Left lung (tissue), 10 donors: ENCODE data around the gene TRIM14. TPM values are rescaled to one million over a fixed set of nuclear protein-coding genes. Genes with fewer than 3 reads are reported as not detected.

Experiments
- ATAC-seq: fragments of 200-7000 bp; cut with Tn5 transposase; one replicate; pipeline ENCODE4 v1.9.1; 2020; ENCODE audit warnings: moderate library complexity
- DNase-seq, 4 donors: peaks; one replicate each; pipeline ENCODE4 v3.0.0-alpha.2; 2013 to 2020
- H3K27ac ChIP-seq, 2 donors: fragments of 200-600 bp; sonication (generic) in 1 of 2; one replicate each; pipeline versions ENCODE4 v1.5.0 to v1.8.0; 2020 to 2021
- H3K27me3 ChIP-seq, 2 donors: fragments of 200-600 bp; sonication (generic) in 1 of 2; one replicate each; pipeline versions ENCODE4 v1.5.0 to v1.8.0; 2020 to 2021
- H3K36me3 ChIP-seq, 2 donors: fragments of 200-600 bp; sonication (generic) in 1 of 2; one replicate each; pipeline versions ENCODE4 v1.5.0 to v1.8.0; 2020 to 2021
- H3K4me1 ChIP-seq, 2 donors: fragments of 200-600 bp; one replicate each; pipeline ENCODE4 v1.8.0; 2021
- H3K4me3 ChIP-seq, 2 donors: fragments of 200-600 bp; sonication (generic) in 1 of 2; one replicate each; pipeline versions ENCODE4 v1.5.0 to v1.8.0; 2020 to 2021; ENCODE audit warnings: mild to moderate bottlenecking in 1 of 2
- H3K9me3 ChIP-seq, 2 donors: fragments of 200-600 bp; sonication (generic) in 1 of 2; one replicate each; pipeline versions ENCODE4 v1.5.0 to v1.8.0; 2020 to 2021
- intact Hi-C, 2 donors: fragments of 100-400 bp; cut with DNase I; formaldehyde crosslinking; loops; one replicate each; pipeline versions ENCODE4 v1.11.2 to v1.14.2; 2022
- polyA plus RNA-seq, 6 donors: library from polyadenylated mRNA; unstranded; fragments of 120-200 nt; gene quantifications; one replicate each; pipeline ENCODE4 v1.2.1, GENCODE V29; 2013; ENCODE audit not compliant: insufficient read length in 6 of 6
- total RNA-seq, 2 donors: library from RNA; stranded (reverse); fragmentation: NEBNext Ultra II Directional; extraction: Animal tissue kit (Norgen Biotek cat#: 25700); gene quantifications; one replicate each; pipeline ENCODE4 v1.2.1, GENCODE V29; 2021
- TF ChIP-seq, protein P1 (sequence below), 2 donors: fragments of 200-600 bp; sonication (generic) in 1 of 2; IDR thresholded peaks; one replicate each; pipeline versions ENCODE4 v1.5.0 to v1.8.0; 2021; ENCODE audit warnings: antibody characterized with exemption in 2 of 2
- donor health status: DM: no; HTN: yes; CAD: no.
- donor health status: DM: no; HTN: no; CAD: no.

The TRIM14 gene
- total and polyA plus RNA-seq, 8 donors: 9.0 to 37.2 (median 10.4) TPM

DNA sequence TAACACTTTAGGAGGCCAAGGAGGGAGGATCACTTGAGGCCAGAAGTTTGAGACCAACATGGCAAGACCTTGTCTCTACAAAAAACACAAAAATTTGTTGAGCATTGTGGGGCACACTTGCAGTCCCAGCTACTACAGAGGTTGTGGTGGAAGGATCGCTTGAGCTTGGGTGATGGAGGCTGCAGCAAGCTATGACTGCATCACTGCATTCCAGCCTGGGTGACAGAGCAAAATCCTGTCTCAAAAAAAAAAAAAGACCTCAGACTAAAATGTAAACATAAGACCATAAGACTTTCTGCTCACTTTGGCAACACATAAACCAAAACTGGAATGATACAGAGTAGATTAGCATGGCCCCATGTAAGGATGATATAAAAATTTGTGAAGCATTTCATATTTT, 87.1 kb downstream of the TRIM14 start:
- no peak for ATAC-seq
- intact Hi-C loops: loop anchor here in 1 of 2 donors (5.0 kb wide), 1 partner anchor 110 kb away; the partner anchor contains the start of gene TRMO

DNA sequence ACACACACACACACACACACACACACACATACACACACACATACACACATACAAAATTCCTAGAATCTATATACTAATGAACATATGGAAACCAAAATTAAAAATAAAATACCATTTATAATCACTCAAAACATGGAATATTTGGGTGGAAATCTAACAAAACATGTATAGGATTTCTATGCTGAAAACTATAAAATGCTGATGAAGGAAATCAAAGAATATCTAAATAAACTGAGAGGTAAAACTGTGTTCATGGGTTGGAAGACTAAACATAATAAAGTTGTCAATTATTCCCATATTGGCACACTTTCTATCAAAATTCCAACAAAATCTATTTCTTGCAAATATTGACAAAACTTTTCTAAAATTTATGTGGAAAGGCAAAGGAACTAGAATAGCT, 87.9 kb downstream of the TRIM14 start:
- Histone ChIP-seq H3K27me3 (no peaks in the 10 kb centered on the region), H3K4me1 (peaks cover 0 to 8% of the 10 kb centered on the region in 2 donors), H3K4me3 (no peak overlapping the region), H3K27ac (no peak overlapping the region), H3K9me3 (no peaks in the 10 kb centered on the region), H3K36me3 (no peaks in the 10 kb centered on the region)
- intact Hi-C loops: loop anchor here in 1 of 2 donors (5.0 kb wide), 1 partner anchor 109 kb away; the partner anchor contains the start of gene TRMO
- ATAC-seq: no peak
- DNase-seq: no peak
- TF ChIP-seq, protein P1, sequence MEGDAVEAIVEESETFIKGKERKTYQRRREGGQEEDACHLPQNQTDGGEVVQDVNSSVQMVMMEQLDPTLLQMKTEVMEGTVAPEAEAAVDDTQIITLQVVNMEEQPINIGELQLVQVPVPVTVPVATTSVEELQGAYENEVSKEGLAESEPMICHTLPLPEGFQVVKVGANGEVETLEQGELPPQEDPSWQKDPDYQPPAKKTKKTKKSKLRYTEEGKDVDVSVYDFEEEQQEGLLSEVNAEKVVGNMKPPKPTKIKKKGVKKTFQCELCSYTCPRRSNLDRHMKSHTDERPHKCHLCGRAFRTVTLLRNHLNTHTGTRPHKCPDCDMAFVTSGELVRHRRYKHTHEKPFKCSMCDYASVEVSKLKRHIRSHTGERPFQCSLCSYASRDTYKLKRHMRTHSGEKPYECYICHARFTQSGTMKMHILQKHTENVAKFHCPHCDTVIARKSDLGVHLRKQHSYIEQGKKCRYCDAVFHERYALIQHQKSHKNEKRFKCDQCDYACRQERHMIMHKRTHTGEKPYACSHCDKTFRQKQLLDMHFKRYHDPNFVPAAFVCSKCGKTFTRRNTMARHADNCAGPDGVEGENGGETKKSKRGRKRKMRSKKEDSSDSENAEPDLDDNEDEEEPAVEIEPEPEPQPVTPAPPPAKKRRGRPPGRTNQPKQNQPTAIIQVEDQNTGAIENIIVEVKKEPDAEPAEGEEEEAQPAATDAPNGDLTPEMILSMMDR (IDR thresholded peaks at IDR 0.05): no peak

More for the DNA sequence above, 87.1 kb downstream of the TRIM14 start:
- Histone ChIP-seq H3K27me3 (no peaks in the 10 kb centered on the region), H3K27ac (no peak overlapping the region), H3K4me1 (peaks cover 0 to 8% of the 10 kb centered on the region in 2 donors), H3K9me3 (no peaks in the 10 kb centered on the region), H3K4me3 (no peak overlapping the region), H3K36me3 (no peaks in the 10 kb centered on the region)
- TF ChIP-seq, protein P1 (IDR thresholded peaks at IDR 0.05): no peak
- no peak for DNase-seq

DNA sequence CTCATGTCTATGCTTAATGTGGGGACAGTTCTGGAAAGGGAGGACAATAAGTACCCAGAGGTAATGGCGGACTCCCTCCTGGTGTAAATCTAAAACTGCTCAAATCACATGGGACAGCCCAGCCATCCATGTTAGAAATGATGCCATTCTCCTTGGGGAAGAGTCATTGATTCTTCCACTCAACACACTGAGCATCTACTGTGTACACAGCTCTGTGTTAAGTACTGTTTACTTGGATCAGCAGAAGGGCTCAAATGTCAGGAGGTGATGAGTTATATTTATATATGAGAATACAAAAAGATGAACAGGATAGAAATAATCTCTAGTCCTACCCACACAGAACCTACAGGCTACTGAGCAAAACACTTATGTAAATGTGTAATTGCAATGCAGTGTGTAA, 94.3 kb downstream of the TRIM14 start:
- Histone ChIP-seq H3K4me3 (no peak overlapping the region), H3K36me3 (peaks cover 0 to 23% of the 10 kb centered on the region in 2 donors), H3K27ac (no peak overlapping the region), H3K4me1 (no peaks in the 10 kb centered on the region), H3K27me3 (no peaks in the 10 kb centered on the region), H3K9me3 (no peaks in the 10 kb centered on the region)
- TF ChIP-seq, protein P1 (IDR thresholded peaks at IDR 0.05): no peak
- ATAC-seq: no peak
- DNase-seq: no peak
- intact Hi-C loops: no loop called here

DNA sequence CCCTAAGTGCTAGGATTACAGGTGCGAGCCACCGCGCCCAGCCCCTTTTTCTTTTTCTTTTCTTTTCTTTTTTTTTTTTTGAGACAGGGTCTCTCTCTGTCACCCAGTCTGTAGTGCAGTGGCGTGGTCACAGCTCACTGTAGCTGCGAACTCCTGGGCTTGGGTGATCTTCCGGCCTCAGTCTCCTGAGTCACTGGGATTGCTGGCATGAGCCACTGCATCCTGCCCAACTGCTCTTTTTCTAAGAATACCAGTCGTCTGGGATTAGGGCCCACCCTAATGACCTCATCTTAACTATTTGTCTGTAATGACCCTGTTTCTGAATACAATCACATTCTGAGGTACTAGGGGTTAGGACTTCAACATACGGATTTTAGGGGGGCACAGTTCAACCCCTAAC, 96.6 kb downstream of the TRIM14 start:
- DNase-seq (no peak), ATAC-seq (no peak)
- TF ChIP-seq, protein P1 (IDR thresholded peaks at IDR 0.05): no peak
- intact Hi-C loops: no loop called here
- Histone ChIP-seq H3K9me3 (no peaks in the 10 kb centered on the region), H3K27me3 (no peaks in the 10 kb centered on the region), H3K4me1 (no peaks in the 10 kb centered on the region), H3K4me3 (no peak overlapping the region), H3K27ac (no peak overlapping the region), H3K36me3 (peaks cover 0 to 45% of the 10 kb centered on the region in 2 donors)

DNA sequence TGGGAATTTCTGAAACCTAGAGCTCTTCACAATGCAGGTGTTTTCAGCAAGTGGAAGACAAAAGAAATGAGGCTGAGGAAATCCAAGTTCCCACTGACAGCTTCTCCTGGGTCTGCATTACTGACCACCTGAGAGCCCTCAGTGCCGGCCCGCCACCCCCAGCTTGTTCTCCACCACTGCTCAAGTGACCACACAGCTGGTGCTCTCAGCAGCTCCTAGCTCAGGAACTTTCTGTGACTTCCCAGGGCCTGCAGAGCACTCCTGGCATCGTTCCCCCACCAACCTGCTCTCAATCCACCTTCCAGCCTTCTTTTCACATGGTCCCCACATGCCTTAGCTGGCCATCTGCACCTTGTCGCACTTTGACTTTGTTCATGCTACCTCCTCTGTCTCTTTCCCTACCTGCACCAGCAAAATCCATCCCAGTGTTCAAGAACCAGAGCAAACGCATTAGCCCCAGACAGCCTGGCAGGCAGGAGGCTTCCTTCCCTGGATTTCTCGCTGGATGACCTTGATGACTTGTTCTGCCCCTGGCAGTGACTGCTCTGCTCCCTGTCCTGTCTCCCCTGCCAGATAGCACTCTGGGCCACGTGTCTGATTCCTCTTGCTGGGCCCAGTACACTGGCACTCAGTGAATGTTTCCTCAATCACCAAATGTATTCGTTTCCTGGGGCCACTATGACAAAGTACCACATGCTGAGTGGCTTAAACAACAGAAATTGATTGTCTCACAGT, 97.5 kb downstream of the TRIM14 start:
- no peak overlapping the region for H3K4me3 ChIP-seq
- peaks cover 0 to 55% of the 10 kb centered on the region in 2 donors for H3K36me3 ChIP-seq
- TF ChIP-seq, protein P1 (IDR thresholded peaks at IDR 0.05): no peak
- no peaks in the 10 kb centered on the region for H3K4me1 ChIP-seq
- no peak for DNase-seq
- no peaks in the 10 kb centered on the region for H3K9me3 ChIP-seq
- no peak for ATAC-seq
- intact Hi-C loops: no loop called here
- no peak overlapping the region for H3K27ac ChIP-seq
- H3K27me3 ChIP-seq: no peaks in the 10 kb centered on the region
